Measurements from ENCODE around the gene ZNF678. TPM values are rescaled to one million over a fixed set of nuclear protein-coding genes. Genes with fewer than 3 reads are reported as not detected.

ZNF678 gene
- total RNA-seq, 1 experiment from 2014 or later = 7.0 TPM

- H3K9me3 Mint-ChIP-seq (ENCODE audit: low read depth, unreplicated experiment) = peaks cover 9% of the 10 kb centered on the region
- BruUV-seq (replicated peaks) = no TSS peak
- no peak overlapping the region for H3K4me3 Mint-ChIP-seq (ENCODE audit: low read depth, unreplicated experiment)
- H3K27ac Mint-ChIP-seq (ENCODE audit: unreplicated experiment) = no peak overlapping the region
- H3K27me3 Mint-ChIP-seq (ENCODE audit: unreplicated experiment) = no peaks in the 10 kb centered on the region
- TF ChIP-seq CTCF (IDR thresholded peaks at IDR 0.05; ENCODE audit: unreplicated experiment) = no peak
- DNase-seq = no peak
- peaks cover 29% of the 10 kb centered on the region for H3K36me3 Mint-ChIP-seq (ENCODE audit: insufficient read depth, unreplicated experiment)
- CTCF ChIA-PET = no interaction called here
- H3K4me1 Mint-ChIP-seq (ENCODE audit: low read depth, unreplicated experiment) = no peaks in the 10 kb centered on the region
- intact Hi-C loops (cut with micrococcal nuclease; ENCODE audit: unreplicated experiment) = no loop called here
Observed at GRCh38 chr1:227567256-227567655, 3.9 kb downstream of the ZNF678 start.

- H3K9me3 Mint-ChIP-seq (ENCODE audit: low read depth, unreplicated experiment) = peaks cover 11% of the 10 kb centered on the region
- no peaks in the 10 kb centered on the region for H3K4me1 Mint-ChIP-seq (ENCODE audit: low read depth, unreplicated experiment)
- H3K36me3 Mint-ChIP-seq (ENCODE audit: insufficient read depth, unreplicated experiment) = peaks cover 21% of the 10 kb centered on the region
- no peak for DNase-seq
- CTCF ChIA-PET = no interaction called here
- no peak overlapping the region for H3K27ac Mint-ChIP-seq (ENCODE audit: unreplicated experiment)
- H3K27me3 Mint-ChIP-seq (ENCODE audit: unreplicated experiment) = no peaks in the 10 kb centered on the region
- intact Hi-C loops (cut with micrococcal nuclease; ENCODE audit: unreplicated experiment) = no loop called here
- H3K4me3 Mint-ChIP-seq (ENCODE audit: low read depth, unreplicated experiment) = no peak overlapping the region
- no peak for TF ChIP-seq CTCF (IDR thresholded peaks at IDR 0.05; ENCODE audit: unreplicated experiment)
- no TSS peak for BruUV-seq (replicated peaks)
Observed at GRCh38 chr1:227568593-227568992, 5.2 kb downstream of the ZNF678 start.

GRCh38 chr1:227572752-227573151, 9.4 kb downstream of the ZNF678 start:
- Mint-ChIP-seq H3K36me3 (ENCODE audit: insufficient read depth, unreplicated experiment) (no peaks in the 10 kb centered on the region), H3K4me3 (ENCODE audit: low read depth, unreplicated experiment) (no peak overlapping the region), H3K27me3 (ENCODE audit: unreplicated experiment) (no peaks in the 10 kb centered on the region), H3K4me1 (ENCODE audit: low read depth, unreplicated experiment) (no peaks in the 10 kb centered on the region), H3K9me3 (ENCODE audit: low read depth, unreplicated experiment) (peaks cover 42% of the 10 kb centered on the region), H3K27ac (ENCODE audit: unreplicated experiment) (no peak overlapping the region)
- CTCF ChIA-PET = no interaction called here
- intact Hi-C loops (cut with micrococcal nuclease; ENCODE audit: unreplicated experiment) = no loop called here
- no peak for TF ChIP-seq CTCF (IDR thresholded peaks at IDR 0.05; ENCODE audit: unreplicated experiment)
- BruUV-seq (replicated peaks) = no TSS peak
- no peak for DNase-seq

- Mint-ChIP-seq H3K27ac (ENCODE audit: unreplicated experiment) (no peak overlapping the region), H3K4me1 (ENCODE audit: low read depth, unreplicated experiment) (no peaks in the 10 kb centered on the region), H3K4me3 (ENCODE audit: low read depth, unreplicated experiment) (no peak overlapping the region), H3K9me3 (ENCODE audit: low read depth, unreplicated experiment) (peaks cover 51% of the 10 kb centered on the region), H3K27me3 (ENCODE audit: unreplicated experiment) (no peaks in the 10 kb centered on the region), H3K36me3 (ENCODE audit: insufficient read depth, unreplicated experiment) (no peaks in the 10 kb centered on the region)
- intact Hi-C loops (cut with micrococcal nuclease; ENCODE audit: unreplicated experiment) = no loop called here
- no peak for DNase-seq
- no TSS peak for BruUV-seq (replicated peaks)
- CTCF ChIA-PET = no interaction called here
- TF ChIP-seq CTCF (IDR thresholded peaks at IDR 0.05; ENCODE audit: unreplicated experiment) = no peak
Observed at GRCh38 chr1:227574926-227575325, 11.6 kb downstream of the ZNF678 start.
